ENCODE data around the gene DOCK4. TPM values are rescaled to one million over a fixed set of nuclear protein-coding genes. Genes with fewer than 3 reads are reported as not detected.
A peak's percentile ranks its signal among the peaks of the same experiment; 100 is the strongest.

The DOCK4 gene
- total and polyA plus RNA-seq, 7 donors, result 1.8 to 12.7 (median 7.1) TPM

- H3K4me1 ChIP-seq, result peaks cover 7% of the 10 kb centered on the region
- no peak for TF ChIP-seq CTCF (IDR thresholded peaks at IDR 0.05)
- 76 to 84% (median 84%) methylated on average over 4 of the region's 4 CpGs for WGBS, 3 donors
- intact Hi-C loops (cut with DNase I), result loop anchor here in 1 of 2 donors (10.0 kb wide), 1 partner anchor 115 kb away; the partner anchor contains the start of genes DOCK4 and ZNF277
- ATAC-seq (no peak), DNase-seq (no peak)
- H3K27ac ChIP-seq, result no peak overlapping the region
- no peaks in the 10 kb centered on the region for H3K27me3 ChIP-seq (ENCODE audit: insufficient read depth in 3 of 3, low read length in 2 of 3)
- H3K36me3 ChIP-seq (ENCODE audit: insufficient read depth in 1 of 2, low read depth in 1 of 2), result no peaks in the 10 kb centered on the region
- H3K9me3 ChIP-seq, result no peaks in the 10 kb centered on the region
- no peak overlapping the region for H3K4me3 ChIP-seq
Observed at GRCh38 chr7:112089551-112089950, 116.6 kb downstream of the DOCK4 start.

GRCh38 chr7:112088484-112089016 lies 117.6 kb downstream of the DOCK4 start:
- 64 to 67% (median 67%) methylated on average over 4 of the region's 4 CpGs for WGBS, 3 donors
- intact Hi-C loops (cut with DNase I), result loop anchor here in 1 of 2 donors (10.0 kb wide), 1 partner anchor 116 kb away; the partner anchor contains the start of genes DOCK4 and ZNF277
- DNase-seq, result no peak
- Histone ChIP-seq H3K4me3 (no peak overlapping the region), H3K36me3 (ENCODE audit: insufficient read depth in 1 of 2, low read depth in 1 of 2) (no peaks in the 10 kb centered on the region), H3K27ac (no peak overlapping the region), H3K27me3 (ENCODE audit: insufficient read depth in 3 of 3, low read length in 2 of 3) (no peaks in the 10 kb centered on the region), H3K4me1 (peaks cover 7% of the 10 kb centered on the region), H3K9me3 (no peaks in the 10 kb centered on the region)
- TF ChIP-seq CTCF (IDR thresholded peaks at IDR 0.05), result no peak
- no peak for ATAC-seq

- Histone ChIP-seq H3K9me3 (no peaks in the 10 kb centered on the region), H3K4me1 (peaks cover 12% of the 10 kb centered on the region), H3K27me3 (ENCODE audit: insufficient read depth in 3 of 3, low read length in 2 of 3) (no peaks in the 10 kb centered on the region), H3K36me3 (ENCODE audit: insufficient read depth in 1 of 2, low read depth in 1 of 2) (no peaks in the 10 kb centered on the region), H3K27ac (no peak overlapping the region), H3K4me3 (no peak overlapping the region)
- WGBS, 3 donors, result 68 to 91% (median 71%) methylated on average over 3 of the region's 3 CpGs
- no peak for TF ChIP-seq CTCF (IDR thresholded peaks at IDR 0.05)
- intact Hi-C loops (cut with DNase I), result loop anchor here in 1 of 2 donors (10.0 kb wide), 1 partner anchor 118 kb away; the partner anchor contains the start of genes DOCK4 and ZNF277
- ATAC-seq, result no peak
- no peak for DNase-seq
Observed at GRCh38 chr7:112086496-112087254, 119.5 kb downstream of the DOCK4 start.

- WGBS, 3 donors, result 36 to 50% (median 43%) methylated on average over 3 of the region's 3 CpGs
- Histone ChIP-seq H3K4me3 (no peak overlapping the region), H3K4me1 (peaks cover 30% of the 10 kb centered on the region), H3K27ac (peak overlapping the region; percentile 27), H3K27me3 (ENCODE audit: insufficient read depth in 3 of 3, low read length in 2 of 3) (no peaks in the 10 kb centered on the region), H3K9me3 (no peaks in the 10 kb centered on the region), H3K36me3 (ENCODE audit: insufficient read depth in 1 of 2, low read depth in 1 of 2) (no peaks in the 10 kb centered on the region)
- DNase-seq (no peak), ATAC-seq (no peak)
- intact Hi-C loops (cut with DNase I), result loop anchor here in 1 of 2 donors (10.0 kb wide), 1 partner anchor 120 kb away; the partner anchor contains the start of genes DOCK4 and ZNF277
- TF ChIP-seq CTCF (IDR thresholded peaks at IDR 0.05), result no peak
Observed at GRCh38 chr7:112084520-112084971, 121.7 kb downstream of the DOCK4 start.

Measured in psoas muscle (tissue), 8 donors.